ENCODE measurements around the gene MIDN. TPM values are rescaled to one million over a fixed set of nuclear protein-coding genes. Genes with fewer than 3 reads are reported as not detected.

The MIDN gene
- total and polyA plus RNA-seq, 4 experiments from 2014 or later: 0.75 to 34.0 (median 18.2) TPM

GRCh38 chr19:1280636-1281568 is 32.5 kb downstream of the MIDN start:
- peaks cover 0 to 5% (median 0%) of the 10 kb centered on the region in 8 donors for H3K9me3 Mint-ChIP-seq
- H3K27ac Mint-ChIP-seq: peak overlapping the region in 1 of 7 donors; percentile 89

GRCh38 chr19:1281569-1282287 is 33.3 kb downstream of the MIDN start:
- H3K4me1 Mint-ChIP-seq: peaks cover 8 to 26% (median 17%) of the 10 kb centered on the region in 4 donors
- H3K27ac Mint-ChIP-seq: peak overlapping the region in 1 of 7 donors; percentile 82
- ChIA-PET POLR2A (ENCODE audit: partially characterized antibody) (interaction anchor here (4.8 kb wide), 1 partner anchor 13 kb away, joined by 41 read pairs; the partner anchor contains the start of gene CIRBP), CTCF (ENCODE audit: partially characterized antibody) (no interaction called here)
- Histone ChIP-seq H3K36me3 (ENCODE audit: insufficient read depth, low read length) (peaks cover 9% of the 10 kb centered on the region), H3K9me3 (ENCODE audit: control insufficient read depth in 1 of 2, low read length in 2 of 2) (no peaks in the 10 kb centered on the region), H3K4me1 (ENCODE audit: insufficient read depth, low read length) (peaks cover 9% of the 10 kb centered on the region), H3K27me3 (ENCODE audit: insufficient read depth, low read length) (peaks cover 7% of the 10 kb centered on the region), H3K27ac (ENCODE audit: low read depth, low read length) (no peak overlapping the region), H3K4me3 (ENCODE audit: low read length in 2 of 2) (no peak overlapping the region)
- DNase-seq: no peak
- H3K27me3 Mint-ChIP-seq: peaks cover 8 to 10% of the 10 kb centered on the region in 2 donors
- peaks cover 0 to 2% (median 0%) of the 10 kb centered on the region in 8 donors for H3K9me3 Mint-ChIP-seq
- H3K36me3 Mint-ChIP-seq: peaks cover 7 to 22% of the 10 kb centered on the region in 2 donors
- no peak overlapping the region for H3K4me3 Mint-ChIP-seq
- intact Hi-C loops (cut with micrococcal nuclease): no loop called here

More at GRCh38 chr19:1280636-1281568, 32.5 kb downstream of the MIDN start:
- DNase-seq: peak in 1 of 5 donors; percentile 42
- Histone ChIP-seq H3K27ac (ENCODE audit: low read depth, low read length) (no peak overlapping the region), H3K27me3 (ENCODE audit: insufficient read depth, low read length) (peaks cover 4% of the 10 kb centered on the region), H3K9me3 (ENCODE audit: control insufficient read depth in 1 of 2, low read length in 2 of 2) (no peaks in the 10 kb centered on the region), H3K4me3 (ENCODE audit: low read length in 2 of 2) (no peak overlapping the region), H3K4me1 (ENCODE audit: insufficient read depth, low read length) (peaks cover 14% of the 10 kb centered on the region), H3K36me3 (ENCODE audit: insufficient read depth, low read length) (peaks cover 9% of the 10 kb centered on the region)
- peaks cover 8 to 10% of the 10 kb centered on the region in 2 donors for H3K27me3 Mint-ChIP-seq
- intact Hi-C loops (cut with micrococcal nuclease): no loop called here
- ChIA-PET POLR2A (ENCODE audit: partially characterized antibody) (interaction anchor here (4.8 kb wide), 1 partner anchor 12 kb away, joined by 41 read pairs; the partner anchor contains the start of gene CIRBP), CTCF (ENCODE audit: partially characterized antibody) (interaction anchor here (1.5 kb wide), 1 partner anchor 19 kb away, joined by 4 read pairs; no protein-coding TSS in a partner anchor)
- H3K4me1 Mint-ChIP-seq: peaks cover 11 to 26% (median 18%) of the 10 kb centered on the region in 4 donors
- H3K36me3 Mint-ChIP-seq: peaks cover 8 to 25% of the 10 kb centered on the region in 2 donors
- H3K4me3 Mint-ChIP-seq: no peak overlapping the region

GRCh38 chr19:1282588-1283206 is 34.3 kb downstream of the MIDN start:
- no peak overlapping the region for H3K4me3 ChIP-seq (ENCODE audit: low read length in 2 of 2)
- peaks cover 6 to 22% (median 14%) of the 10 kb centered on the region in 4 donors for H3K4me1 Mint-ChIP-seq
- ChIA-PET POLR2A (ENCODE audit: partially characterized antibody) (no interaction called here), CTCF (ENCODE audit: partially characterized antibody) (no interaction called here)
- no peak overlapping the region for H3K4me3 Mint-ChIP-seq
- DNase-seq: no peak
- no peak overlapping the region for H3K27ac ChIP-seq (ENCODE audit: low read depth, low read length)
- peaks cover 3% of the 10 kb centered on the region for H3K4me1 ChIP-seq (ENCODE audit: insufficient read depth, low read length)
- no peaks in the 10 kb centered on the region for H3K9me3 Mint-ChIP-seq
- peaks cover 8 to 10% of the 10 kb centered on the region in 2 donors for H3K27me3 Mint-ChIP-seq
- H3K36me3 ChIP-seq (ENCODE audit: insufficient read depth, low read length): peaks cover 9% of the 10 kb centered on the region
- peaks cover 4 to 19% of the 10 kb centered on the region in 2 donors for H3K36me3 Mint-ChIP-seq
- intact Hi-C loops (cut with micrococcal nuclease): no loop called here
- H3K27me3 ChIP-seq (ENCODE audit: insufficient read depth, low read length): peaks cover 12% of the 10 kb centered on the region
- H3K27ac Mint-ChIP-seq: no peak overlapping the region
- no peaks in the 10 kb centered on the region for H3K9me3 ChIP-seq (ENCODE audit: control insufficient read depth in 1 of 2, low read length in 2 of 2)

- Histone ChIP-seq H3K9me3 (ENCODE audit: control insufficient read depth in 1 of 2, low read length in 2 of 2) (no peaks in the 10 kb centered on the region), H3K36me3 (ENCODE audit: insufficient read depth, low read length) (peaks cover 9% of the 10 kb centered on the region), H3K4me1 (ENCODE audit: insufficient read depth, low read length) (peaks cover 3% of the 10 kb centered on the region), H3K27ac (ENCODE audit: low read depth, low read length) (no peak overlapping the region), H3K4me3 (ENCODE audit: low read length in 2 of 2) (no peak overlapping the region), H3K27me3 (ENCODE audit: insufficient read depth, low read length) (peaks cover 12% of the 10 kb centered on the region)
- intact Hi-C loops (cut with micrococcal nuclease): no loop called here
- no peaks in the 10 kb centered on the region for H3K9me3 Mint-ChIP-seq
- ChIA-PET POLR2A (ENCODE audit: partially characterized antibody) (no interaction called here), CTCF (ENCODE audit: partially characterized antibody) (no interaction called here)
- peaks cover 10 to 11% of the 10 kb centered on the region in 2 donors for H3K27me3 Mint-ChIP-seq
- DNase-seq: peak in 1 of 5 donors; percentile 43
- no peak overlapping the region for H3K27ac Mint-ChIP-seq
- peaks cover 6 to 22% (median 11%) of the 10 kb centered on the region in 4 donors for H3K4me1 Mint-ChIP-seq
- H3K36me3 Mint-ChIP-seq: peaks cover 4 to 13% of the 10 kb centered on the region in 2 donors
- H3K4me3 Mint-ChIP-seq: no peak overlapping the region
These were observed 35.0 kb downstream of the MIDN start for GRCh38 chr19:1283207-1283916.

- no peak overlapping the region for H3K4me3 ChIP-seq (ENCODE audit: low read length in 2 of 2)
- peaks cover 3% of the 10 kb centered on the region for H3K4me1 ChIP-seq (ENCODE audit: insufficient read depth, low read length)
- H3K27me3 ChIP-seq (ENCODE audit: insufficient read depth, low read length): peaks cover 12% of the 10 kb centered on the region
- H3K9me3 Mint-ChIP-seq: no peaks in the 10 kb centered on the region
- peaks cover 6 to 22% (median 11%) of the 10 kb centered on the region in 4 donors for H3K4me1 Mint-ChIP-seq
- H3K36me3 Mint-ChIP-seq: peaks cover 4 to 11% of the 10 kb centered on the region in 2 donors
- H3K27ac ChIP-seq (ENCODE audit: low read depth, low read length): no peak overlapping the region
- no peak for DNase-seq
- ChIA-PET POLR2A (ENCODE audit: partially characterized antibody) (no interaction called here), CTCF (ENCODE audit: partially characterized antibody) (no interaction called here)
- H3K36me3 ChIP-seq (ENCODE audit: insufficient read depth, low read length): peaks cover 6% of the 10 kb centered on the region
- intact Hi-C loops (cut with micrococcal nuclease): no loop called here
- no peaks in the 10 kb centered on the region for H3K9me3 ChIP-seq (ENCODE audit: control insufficient read depth in 1 of 2, low read length in 2 of 2)
- H3K27ac Mint-ChIP-seq: peak overlapping the region in 1 of 7 donors; percentile 72
- H3K4me3 Mint-ChIP-seq: peak overlapping the region in 1 of 8 donors; percentile 67
- peaks cover 11 to 12% of the 10 kb centered on the region in 2 donors for H3K27me3 Mint-ChIP-seq
These were observed 35.5 kb downstream of the MIDN start for GRCh38 chr19:1283917-1284292.

GRCh38 chr19:1284293-1284978 is 36.1 kb downstream of the MIDN start:
- intact Hi-C loops (cut with micrococcal nuclease): no loop called here
- peaks cover 4 to 6% of the 10 kb centered on the region in 2 donors for H3K36me3 Mint-ChIP-seq
- no peak for DNase-seq
- H3K27me3 ChIP-seq (ENCODE audit: insufficient read depth, low read length): peaks cover 12% of the 10 kb centered on the region
- no peak overlapping the region for H3K27ac ChIP-seq (ENCODE audit: low read depth, low read length)
- peaks cover 3% of the 10 kb centered on the region for H3K4me1 ChIP-seq (ENCODE audit: insufficient read depth, low read length)
- no peaks in the 10 kb centered on the region for H3K9me3 Mint-ChIP-seq
- CTCF ChIA-PET (ENCODE audit: partially characterized antibody): no interaction called here
- peak overlapping the region in 1 of 7 donors; percentile 72 for H3K27ac Mint-ChIP-seq
- H3K36me3 ChIP-seq (ENCODE audit: insufficient read depth, low read length): peaks cover under 1% of the 10 kb centered on the region
- peaks cover 6 to 21% (median 11%) of the 10 kb centered on the region in 4 donors for H3K4me1 Mint-ChIP-seq
- peaks cover 14 to 15% of the 10 kb centered on the region in 2 donors for H3K27me3 Mint-ChIP-seq
- POLR2A ChIA-PET (ENCODE audit: partially characterized antibody): no interaction called here
- peak overlapping the region; percentile 4 to 76 (median 54) for H3K4me3 Mint-ChIP-seq
- H3K4me3 ChIP-seq (ENCODE audit: low read length in 2 of 2): no peak overlapping the region
- no peaks in the 10 kb centered on the region for H3K9me3 ChIP-seq (ENCODE audit: control insufficient read depth in 1 of 2, low read length in 2 of 2)
